NB4 (cell line): ENCODE data around the gene TRIM16.
"Not testable (repeated sequence)": the region's sequence is repeated elsewhere in the genome, so short reads cannot be mapped to it uniquely, and the experiment has no call there.

Experiments used
- DNase-seq: peaks from one replicate; pipeline ENCODE4 v3.0.0; 2010; ENCODE audit warnings: low read depth
- H3K4me3 ChIP-seq: one replicate; pipeline ENCODE4 v1.5.1; 2011; ENCODE audit warnings: mild to moderate bottlenecking, low read depth, low read length, moderate library complexity
- CTCF ChIP-seq: IDR thresholded peaks from one replicate; pipeline ENCODE4 v1.5.1; 2012; ENCODE audit warnings: low read depth, low read length
- MYC ChIP-seq: IDR thresholded peaks from 2 replicates; pipeline ENCODE4 v1.6.1; 2011; ENCODE audit warnings: low read depth, low read length
- POLR2A ChIP-seq: IDR thresholded peaks from 2 replicates; pipeline ENCODE4 v1.6.1; 2011; ENCODE audit warnings: mild to moderate bottlenecking; ENCODE audit not compliant: insufficient read length; ENCODE audit errors: extremely low read depth
- TF ChIP-seq, protein P1 (sequence below): IDR thresholded peaks from 2 replicates; pipeline ENCODE4 v1.6.1; 2011; ENCODE audit warnings: low read depth, low read length

TRIM16 gene

DNA sequence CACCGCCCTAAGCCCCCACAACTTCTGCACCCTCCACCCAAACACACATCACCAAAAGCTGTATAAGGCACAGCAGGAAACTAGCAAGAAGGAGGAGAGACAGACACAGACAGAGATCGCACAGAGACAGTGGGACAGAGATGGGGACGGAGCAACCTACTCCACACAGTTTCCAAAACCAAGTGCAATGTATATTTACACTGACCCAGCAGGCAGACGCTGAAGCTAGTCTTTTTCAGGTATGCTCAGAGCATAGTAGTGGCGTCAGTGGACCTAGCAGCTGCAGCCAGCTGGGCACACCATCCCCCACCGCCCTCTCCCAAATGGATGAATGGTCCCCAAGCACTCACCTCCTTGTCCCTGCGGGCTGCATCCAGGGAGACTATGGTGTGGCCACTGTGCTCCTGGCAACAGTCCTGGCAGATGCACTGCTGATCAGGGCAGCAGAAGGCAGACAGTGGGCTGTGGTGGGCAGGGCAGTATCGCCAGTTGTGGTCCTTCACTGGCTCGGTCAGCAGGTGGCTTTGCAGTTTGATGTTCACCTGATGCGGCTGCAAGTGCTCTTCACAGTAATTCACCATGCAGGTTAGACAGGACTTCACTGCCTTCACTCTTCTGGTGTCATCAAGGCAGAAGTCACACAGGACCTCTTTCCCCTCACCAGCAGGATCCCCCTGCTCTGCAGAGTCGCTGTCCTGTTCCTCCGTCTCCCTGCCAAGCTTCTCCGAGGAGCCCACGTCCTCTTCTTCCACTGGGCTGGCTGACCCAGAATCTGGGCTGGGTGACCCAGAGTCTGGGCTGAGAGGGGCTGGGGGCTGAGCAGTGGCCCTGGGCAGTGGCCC, 33.1 kb downstream of the TRIM16 start:
- TF ChIP-seq, protein P1, sequence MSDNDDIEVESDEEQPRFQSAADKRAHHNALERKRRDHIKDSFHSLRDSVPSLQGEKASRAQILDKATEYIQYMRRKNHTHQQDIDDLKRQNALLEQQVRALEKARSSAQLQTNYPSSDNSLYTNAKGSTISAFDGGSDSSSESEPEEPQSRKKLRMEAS: no peak
- no peak for TF ChIP-seq POLR2A
- TF ChIP-seq MYC: no peak
- no peak for TF ChIP-seq CTCF
- DNase-seq: no peak
- peak overlapping the region; percentile 59 for H3K4me3 ChIP-seq

DNA sequence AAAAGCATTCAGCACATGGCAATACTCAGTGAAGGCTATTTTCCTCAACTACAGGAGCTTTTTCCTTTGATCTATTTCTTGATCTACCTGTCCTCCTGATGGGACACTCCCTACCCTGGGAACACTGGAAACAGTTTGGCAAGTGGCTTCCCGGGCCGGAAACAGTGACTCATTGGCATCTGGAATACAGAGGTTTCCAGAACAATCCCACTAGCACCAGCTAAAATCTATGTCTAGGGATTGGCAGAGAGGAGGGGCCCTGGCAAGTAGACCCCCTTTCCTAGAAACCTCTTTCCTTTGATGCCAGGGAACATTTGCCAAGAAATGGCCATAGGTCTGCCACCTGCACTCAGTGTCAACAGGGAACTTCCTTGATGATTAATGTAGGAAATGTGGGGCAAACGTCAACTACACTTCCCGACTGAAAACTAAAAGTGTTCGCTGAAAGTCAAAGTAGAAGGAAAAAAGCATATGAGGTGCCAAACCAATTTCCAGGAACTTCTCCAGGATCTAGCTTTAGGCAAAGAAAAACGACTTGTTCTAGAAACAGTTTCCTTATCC, 34.2 kb downstream of the TRIM16 start:
- H3K4me3 ChIP-seq: peak overlapping the region; percentile 12
- DNase-seq: no peak
- TF ChIP-seq CTCF: no peak
- TF ChIP-seq POLR2A: no peak
- TF ChIP-seq MYC: no peak
- TF ChIP-seq, protein P1: no peak

- DNase-seq: no peak
- no peak overlapping the region for H3K4me3 ChIP-seq
- TF ChIP-seq, protein P1: no peak
- no peak for TF ChIP-seq POLR2A
- TF ChIP-seq MYC: no peak
- no peak for TF ChIP-seq CTCF
These were observed 35.7 kb downstream of the TRIM16 start for GRCh38 chr17:15648386-15648785.

DNA sequence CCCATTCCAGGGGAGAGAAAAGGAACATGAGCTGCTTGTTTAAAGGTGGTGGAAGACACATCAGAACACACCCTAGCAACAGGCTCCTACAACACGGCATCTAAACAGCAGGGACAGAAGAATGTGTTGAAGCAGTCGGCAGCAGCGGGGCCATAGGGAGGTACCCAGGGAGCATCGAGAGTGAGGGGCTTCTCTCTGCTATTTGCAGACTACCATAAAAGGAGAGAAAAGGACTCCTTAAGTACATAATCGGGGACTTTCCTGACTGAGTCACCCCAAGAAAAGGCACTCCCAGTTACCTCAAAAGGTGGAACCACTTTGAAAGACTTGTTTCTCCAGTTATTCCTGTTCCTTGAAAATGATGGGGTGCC, 38.2 kb downstream of the TRIM16 start:
- DNase-seq, H3K4me3 ChIP-seq: not testable (repeated sequence)

DNA sequence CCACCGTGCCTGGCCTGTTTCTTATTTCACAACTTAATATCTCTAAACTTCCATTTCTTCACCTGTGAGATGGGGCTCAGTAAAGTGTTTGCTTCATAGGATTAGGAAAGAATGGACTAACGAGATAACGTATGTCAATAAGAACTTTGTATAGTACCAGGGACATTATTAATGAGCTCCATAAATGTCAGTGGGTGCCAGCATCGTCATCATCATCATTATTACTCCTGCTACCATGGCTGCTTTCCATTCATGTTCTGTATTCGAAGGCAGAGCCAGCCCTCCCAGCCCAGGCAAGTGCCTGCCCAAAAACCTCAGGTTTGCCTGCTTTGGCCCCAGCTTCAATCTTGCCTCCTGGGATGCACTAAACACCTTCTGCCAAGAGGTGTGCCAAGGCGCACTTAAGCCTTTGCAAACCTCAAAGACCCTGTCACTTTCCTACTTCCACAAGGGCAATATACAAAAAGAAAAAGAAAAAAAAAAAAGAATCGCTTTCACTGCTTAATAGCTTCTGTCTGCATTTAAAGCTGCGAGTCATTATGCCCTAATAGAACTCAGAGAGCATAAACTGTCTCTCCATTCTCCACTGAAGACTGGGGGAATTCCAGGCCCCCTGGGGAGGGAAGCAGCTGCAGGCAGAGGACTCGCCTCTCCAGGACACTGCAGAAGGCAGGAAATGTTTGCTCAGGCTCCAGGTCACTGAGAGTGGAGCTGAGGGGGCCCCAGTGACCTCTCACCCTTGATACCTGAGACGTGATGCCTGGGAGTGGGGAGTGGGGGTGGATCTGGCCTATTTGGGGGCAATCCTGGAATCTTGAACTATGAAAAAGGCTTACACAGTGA, 38.8 kb downstream of the TRIM16 start:
- not testable (repeated sequence) for H3K4me3 ChIP-seq, DNase-seq

DNA sequence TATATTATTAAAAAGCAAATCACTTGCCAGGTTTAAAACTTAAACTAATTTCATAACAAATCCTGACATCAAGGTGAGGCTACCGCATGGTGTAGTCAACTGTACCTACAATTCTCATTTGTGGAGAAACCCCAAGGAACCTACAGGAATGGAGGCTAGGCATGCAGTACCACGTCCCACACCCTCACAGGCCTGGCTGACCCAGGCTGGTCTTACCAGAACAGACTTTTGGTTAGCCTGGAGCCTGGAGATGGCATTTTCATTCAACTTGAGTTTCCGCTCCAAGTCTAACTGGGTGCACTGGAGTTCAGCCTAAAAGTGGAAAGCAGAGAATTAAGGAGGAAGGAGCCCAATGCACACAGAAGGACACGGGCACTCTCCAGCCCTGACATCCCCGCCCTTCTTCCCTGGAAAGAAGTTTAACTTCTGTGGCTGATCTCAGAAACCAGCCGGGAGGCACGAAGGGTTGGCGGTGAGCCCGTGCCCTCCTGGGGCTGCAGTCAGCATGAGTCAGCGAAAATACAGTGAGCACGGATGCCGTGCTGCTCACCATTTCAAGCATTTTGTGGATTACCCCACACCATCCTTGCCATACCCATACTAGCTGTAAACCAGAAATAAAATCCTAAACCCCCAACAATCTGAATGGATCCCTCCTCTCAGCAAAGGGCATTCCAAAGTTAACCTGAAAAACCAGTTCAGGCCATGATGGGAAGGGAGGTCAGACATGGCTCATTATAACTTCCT, 41.4 kb downstream of the TRIM16 start:
- not testable (repeated sequence) for H3K4me3 ChIP-seq, DNase-seq

DNA sequence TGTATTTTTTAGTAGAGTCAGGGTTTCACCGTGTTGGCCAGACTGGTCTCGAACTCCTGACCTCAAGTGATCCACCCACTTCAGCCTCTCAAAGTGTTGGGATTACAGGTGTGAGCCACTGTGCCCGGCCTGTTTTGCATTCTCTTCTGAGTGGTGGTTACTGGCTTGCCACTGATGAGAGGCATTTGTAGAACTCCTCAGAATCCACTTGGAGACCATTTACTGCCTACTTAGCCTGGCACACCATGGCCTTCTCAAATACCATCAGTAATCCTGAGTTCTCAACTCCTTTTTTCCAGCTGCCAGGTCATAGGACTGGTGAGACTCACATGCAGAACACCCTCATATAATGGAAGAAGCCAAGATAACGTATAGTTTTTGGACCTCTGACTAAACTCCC, 42.1 kb downstream of the TRIM16 start:
- H3K4me3 ChIP-seq, DNase-seq: not testable (repeated sequence)

DNA sequence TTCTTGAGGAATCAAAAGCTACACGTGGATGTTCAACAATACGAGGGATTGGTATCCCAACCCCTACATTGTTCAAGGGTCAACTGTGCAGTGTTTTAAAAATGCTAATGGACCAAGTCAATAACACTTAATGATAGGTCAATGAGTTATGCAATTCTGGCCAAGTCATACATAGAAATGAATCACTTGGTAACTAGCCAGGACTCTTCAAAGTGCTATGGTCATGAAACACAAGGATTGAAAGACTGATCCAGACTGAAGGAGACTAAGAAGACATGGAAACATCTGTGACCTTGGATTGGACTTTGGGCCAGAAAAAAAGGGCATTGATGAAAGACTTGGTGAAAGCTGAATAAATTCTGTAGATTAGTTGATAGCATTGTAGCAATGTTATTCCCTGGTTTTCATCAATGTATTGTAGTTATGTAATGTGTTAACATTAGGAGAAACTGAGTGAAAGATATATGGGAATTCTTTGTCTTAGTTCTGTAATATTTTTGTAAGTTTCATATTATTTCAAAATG, 53.1 kb downstream of the TRIM16 start:
- DNase-seq, H3K4me3 ChIP-seq: not testable (repeated sequence)

DNA sequence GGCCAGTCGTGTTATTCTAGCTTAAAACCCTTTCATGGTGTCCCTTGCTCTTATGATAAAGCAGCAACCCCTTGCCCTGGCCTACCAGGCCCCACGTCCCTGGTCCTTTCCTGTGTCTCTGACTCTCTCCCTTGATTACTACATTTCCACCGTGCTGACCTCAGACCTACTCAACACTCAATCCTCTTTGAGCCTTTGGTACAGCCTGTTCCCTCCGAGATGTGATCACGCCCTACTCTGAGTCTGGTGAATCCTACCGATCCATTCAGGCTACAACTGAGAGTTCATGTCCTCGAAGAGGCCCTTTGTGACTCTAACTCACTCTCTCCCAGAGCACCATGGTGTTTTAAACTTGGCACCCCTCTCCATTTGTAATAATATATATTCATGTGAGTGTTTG, 54.1 kb downstream of the TRIM16 start:
- not testable (repeated sequence) for DNase-seq, H3K4me3 ChIP-seq

- H3K4me3 ChIP-seq, DNase-seq: not testable (repeated sequence)
These were observed 60.4 kb downstream of the TRIM16 start for GRCh38 chr17:15623661-15624209.

GRCh38 chr17:15623255-15623654, 60.9 kb downstream of the TRIM16 start:
- not testable (repeated sequence) for DNase-seq

DNA sequence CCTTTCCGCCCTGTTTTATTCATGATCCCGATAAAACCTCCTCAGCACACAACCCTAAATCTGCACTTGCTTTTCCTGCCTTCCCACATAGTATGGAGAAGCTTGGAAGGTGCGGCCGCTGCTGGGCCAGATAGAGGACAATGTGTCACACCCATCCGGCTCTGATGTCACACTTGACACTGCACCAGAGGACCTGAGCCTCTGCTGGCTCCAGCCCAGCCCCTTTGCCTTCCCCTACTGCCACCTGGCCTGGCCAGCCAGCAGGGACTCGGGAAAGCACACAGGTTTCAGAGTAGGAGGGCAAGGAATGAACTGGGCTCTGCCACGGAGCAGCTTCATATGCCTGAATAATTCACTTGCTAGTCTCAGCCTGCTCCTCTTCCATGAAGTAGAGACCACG, 62.0 kb downstream of the TRIM16 start:
- DNase-seq, H3K4me3 ChIP-seq: not testable (repeated sequence)

More at GRCh38 chr17:15623255-15623654, 60.9 kb downstream of the TRIM16 start:
- not testable (repeated sequence) for H3K4me3 ChIP-seq
